HG03103 (cell line): ENCODE measurements around the gene KRTAP10-7.
"Not testable (repeated sequence)": the region's sequence is repeated elsewhere in the genome, so short reads cannot be mapped to it uniquely, and the experiment has no call there.

Source experiments
- ATAC-seq: cut with Tn5 transposase; IDR thresholded peaks from one replicate; pipeline ENCODE4 v1.9.1; 2021; ENCODE audit warnings: low read depth; ENCODE audit not compliant: unreplicated experiment

The KRTAP10-7 gene

GRCh38 chr21:44627831-44628233, 27.4 kb downstream of the KRTAP10-7 start:
- ATAC-seq, result not testable (repeated sequence)

DNA sequence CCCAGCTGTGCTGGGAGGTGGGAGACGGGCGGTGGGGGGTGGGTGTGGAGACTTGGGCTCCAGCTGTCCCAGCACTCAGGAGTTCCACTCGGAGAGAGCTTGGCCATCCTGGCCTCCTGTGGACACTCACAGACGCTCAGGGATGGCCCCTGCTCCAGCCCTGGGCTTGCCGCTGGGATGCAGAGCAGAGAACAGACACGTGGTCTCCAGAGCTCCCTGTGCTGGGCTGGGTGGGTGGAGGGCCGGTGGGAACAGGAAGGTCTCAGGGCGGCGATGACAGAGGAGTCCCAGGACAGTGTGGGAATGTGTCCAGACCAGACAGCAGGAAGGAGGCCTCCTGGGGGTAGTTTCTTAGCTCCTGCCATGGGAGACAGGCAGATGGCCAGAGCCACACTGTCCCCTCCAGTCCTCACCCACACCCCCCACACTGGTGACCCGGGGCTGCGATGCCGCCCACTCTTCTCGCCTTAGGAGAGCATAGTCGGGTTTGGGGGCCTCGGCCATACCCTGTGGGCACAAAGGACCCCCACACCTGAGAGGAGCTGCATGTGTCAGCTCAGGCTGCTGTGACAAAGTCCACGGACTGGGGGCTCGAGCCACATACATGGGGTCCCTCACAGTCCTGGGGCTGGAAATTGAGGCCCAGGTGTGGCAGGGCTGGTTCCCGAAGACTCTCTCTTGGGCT, 28.5 kb downstream of the KRTAP10-7 start:
- no peak for ATAC-seq

GRCh38 chr21:44630440-44630839, 30.0 kb downstream of the KRTAP10-7 start:
- no peak for ATAC-seq

- no peak for ATAC-seq
Observed at GRCh38 chr21:44632067-44632466, 31.7 kb downstream of the KRTAP10-7 start.

DNA sequence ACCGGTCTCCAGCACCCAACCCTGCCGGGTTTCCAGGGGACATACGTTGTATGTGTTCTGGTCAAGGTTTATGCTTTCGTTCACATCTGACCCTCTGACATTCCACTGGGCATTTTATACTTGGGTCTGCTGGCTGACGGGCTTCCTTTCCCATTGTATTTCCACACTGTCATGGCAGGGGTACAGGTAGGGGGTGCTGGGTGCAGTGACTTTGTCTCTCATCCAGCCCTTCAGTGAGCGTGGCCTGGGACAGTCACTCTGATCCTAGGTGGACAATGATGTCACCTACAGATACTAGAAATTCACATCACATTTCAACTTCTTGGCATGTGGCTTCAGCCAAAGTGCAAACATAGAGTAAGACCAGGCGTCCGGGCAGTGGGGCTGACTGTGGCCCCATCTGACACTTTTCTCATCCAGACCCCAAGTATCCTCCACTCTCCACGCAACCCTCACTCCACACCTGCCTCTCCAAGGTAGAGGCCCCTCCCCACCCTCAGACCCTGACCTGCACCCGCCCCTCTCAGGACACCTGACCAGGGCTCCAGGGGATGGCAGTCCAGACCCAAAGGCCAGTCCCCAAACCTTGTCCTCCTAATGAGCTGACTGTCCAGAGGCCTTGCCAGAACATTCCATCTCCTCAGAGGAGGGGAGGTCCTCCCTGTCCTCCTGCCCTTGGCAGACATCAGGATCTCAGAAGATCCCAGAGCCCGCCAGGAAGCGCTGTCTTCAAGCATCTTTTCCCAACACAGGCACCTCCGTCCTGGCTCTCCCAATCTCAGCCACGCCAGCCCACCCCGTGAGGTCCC, 36.0 kb downstream of the KRTAP10-7 start:
- no peak for ATAC-seq

GRCh38 chr21:44637018-44637850, 36.8 kb downstream of the KRTAP10-7 start, which contains the start of gene KRTAP10-10:
Gene KRTAP10-10 (plus strand): TSS chr21:44637356. CDS start chr21:44637418, 62 bp downstream.
- no peak for ATAC-seq

DNA sequence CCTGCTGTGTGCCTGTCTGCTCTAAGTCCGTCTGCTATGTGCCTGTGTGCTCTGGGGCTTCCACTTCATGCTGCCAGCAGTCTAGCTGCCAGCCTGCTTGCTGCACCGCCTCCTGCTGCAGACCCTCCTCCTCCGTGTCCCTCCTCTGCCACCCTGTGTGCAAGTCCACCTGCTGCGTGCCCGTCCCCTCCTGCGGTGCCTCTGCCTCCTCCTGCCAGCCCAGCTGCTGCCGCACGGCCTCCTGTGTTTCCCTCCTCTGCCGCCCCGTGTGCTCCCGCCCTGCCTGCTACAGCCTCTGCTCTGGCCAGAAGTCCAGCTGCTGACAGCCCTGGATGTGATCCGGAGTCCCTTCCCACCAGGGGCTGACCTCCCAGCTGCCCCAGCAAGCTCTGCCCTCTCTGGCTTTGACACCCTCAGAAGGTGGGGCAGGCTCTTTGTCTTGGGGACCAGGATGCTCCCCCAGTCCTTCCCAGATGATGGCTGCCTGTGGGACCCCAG, 37.5 kb downstream of the KRTAP10-7 start:
- ATAC-seq, result not testable (repeated sequence)

DNA sequence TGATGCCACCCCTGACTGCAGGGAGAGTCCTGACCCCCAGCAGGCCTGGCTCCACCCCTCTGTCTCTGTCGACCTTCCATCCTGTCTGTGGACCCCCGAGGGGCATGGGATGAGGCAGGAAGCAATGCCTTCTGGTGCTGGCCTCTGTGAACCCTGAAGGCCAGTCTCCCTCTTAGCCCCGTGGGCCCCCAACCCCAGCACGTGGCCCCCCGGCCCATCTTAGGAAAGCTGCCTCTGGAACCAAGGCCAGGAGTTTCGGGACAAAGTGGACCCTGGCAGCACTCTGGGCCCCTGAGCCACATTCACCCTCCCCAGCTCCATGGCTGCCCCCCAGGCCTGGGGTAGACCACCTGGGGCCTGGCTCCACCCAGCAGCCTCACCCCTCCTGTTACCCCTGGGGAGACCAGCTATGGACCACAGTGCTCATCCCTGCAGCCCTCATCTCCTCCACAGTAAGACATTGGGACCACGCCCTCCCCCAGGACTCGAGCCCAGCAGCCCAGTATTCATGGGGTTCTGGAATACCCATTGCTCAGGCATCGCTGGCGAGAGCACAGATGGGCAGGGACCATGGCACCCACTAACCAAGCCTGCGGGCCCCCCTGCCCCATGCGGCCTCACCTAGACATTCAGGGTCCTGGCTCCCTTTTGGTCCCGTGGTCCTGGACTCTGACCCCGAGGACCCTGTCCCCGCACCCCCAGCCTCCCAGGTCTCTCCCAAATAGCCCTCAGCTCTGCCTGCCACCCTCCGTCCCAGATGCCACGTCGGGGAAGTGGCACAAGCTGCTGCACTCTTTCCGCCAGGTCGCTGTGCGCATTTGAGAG, 38.3 kb downstream of the KRTAP10-7 start:
- ATAC-seq, result not testable (repeated sequence)

GRCh38 chr21:44639331-44639655, 38.9 kb downstream of the KRTAP10-7 start:
- no peak for ATAC-seq

DNA sequence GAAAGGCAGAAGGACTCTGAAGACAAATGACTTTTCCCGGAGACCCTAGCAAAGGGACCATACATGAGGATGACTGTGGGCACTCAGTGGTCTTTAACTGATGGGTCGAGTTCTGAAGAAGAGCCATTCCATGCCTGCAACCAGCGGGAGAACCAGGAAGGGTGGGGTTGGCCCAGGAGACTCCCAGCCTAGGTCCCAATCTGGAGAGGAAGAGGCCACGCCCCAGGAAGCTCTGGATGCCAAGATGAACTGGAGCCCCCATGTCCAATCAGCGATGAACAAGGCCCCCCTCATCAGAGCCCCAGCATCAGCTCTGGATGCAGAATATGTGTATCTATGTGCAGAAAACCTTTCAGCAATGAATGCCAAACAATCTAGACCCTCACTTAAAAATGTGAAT, 40.4 kb downstream of the KRTAP10-7 start:
- no peak for ATAC-seq

DNA sequence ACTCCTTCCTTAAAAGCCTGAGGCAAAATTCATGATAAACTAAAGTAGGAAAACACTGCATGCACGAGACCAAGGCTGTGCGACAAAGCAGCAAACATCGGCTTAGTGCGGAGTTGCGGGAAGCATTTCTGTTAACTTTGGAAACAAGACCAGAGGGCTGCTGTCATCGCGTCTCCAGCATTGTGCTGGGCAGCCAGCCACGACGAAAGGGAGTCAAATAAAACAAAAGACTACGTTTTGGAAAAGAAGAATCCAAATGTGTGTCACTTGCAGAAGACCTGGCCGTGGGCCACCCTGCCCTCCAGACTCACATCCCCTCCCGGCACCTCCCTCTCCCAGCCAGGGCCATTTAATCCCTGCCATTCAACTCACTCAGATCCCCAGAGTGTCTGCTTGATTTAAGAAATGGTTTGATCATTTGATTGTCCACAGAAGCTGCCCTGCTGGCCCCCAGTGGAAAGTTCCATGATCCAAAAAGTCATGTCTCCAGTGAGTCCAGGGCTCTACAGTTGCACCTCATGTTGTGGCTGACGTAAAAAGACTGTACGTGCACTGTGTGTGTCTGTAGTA, 43.4 kb downstream of the KRTAP10-7 start:
- no peak for ATAC-seq

- no peak for ATAC-seq
Observed at GRCh38 chr21:44644878-44645277, 44.5 kb downstream of the KRTAP10-7 start.

DNA sequence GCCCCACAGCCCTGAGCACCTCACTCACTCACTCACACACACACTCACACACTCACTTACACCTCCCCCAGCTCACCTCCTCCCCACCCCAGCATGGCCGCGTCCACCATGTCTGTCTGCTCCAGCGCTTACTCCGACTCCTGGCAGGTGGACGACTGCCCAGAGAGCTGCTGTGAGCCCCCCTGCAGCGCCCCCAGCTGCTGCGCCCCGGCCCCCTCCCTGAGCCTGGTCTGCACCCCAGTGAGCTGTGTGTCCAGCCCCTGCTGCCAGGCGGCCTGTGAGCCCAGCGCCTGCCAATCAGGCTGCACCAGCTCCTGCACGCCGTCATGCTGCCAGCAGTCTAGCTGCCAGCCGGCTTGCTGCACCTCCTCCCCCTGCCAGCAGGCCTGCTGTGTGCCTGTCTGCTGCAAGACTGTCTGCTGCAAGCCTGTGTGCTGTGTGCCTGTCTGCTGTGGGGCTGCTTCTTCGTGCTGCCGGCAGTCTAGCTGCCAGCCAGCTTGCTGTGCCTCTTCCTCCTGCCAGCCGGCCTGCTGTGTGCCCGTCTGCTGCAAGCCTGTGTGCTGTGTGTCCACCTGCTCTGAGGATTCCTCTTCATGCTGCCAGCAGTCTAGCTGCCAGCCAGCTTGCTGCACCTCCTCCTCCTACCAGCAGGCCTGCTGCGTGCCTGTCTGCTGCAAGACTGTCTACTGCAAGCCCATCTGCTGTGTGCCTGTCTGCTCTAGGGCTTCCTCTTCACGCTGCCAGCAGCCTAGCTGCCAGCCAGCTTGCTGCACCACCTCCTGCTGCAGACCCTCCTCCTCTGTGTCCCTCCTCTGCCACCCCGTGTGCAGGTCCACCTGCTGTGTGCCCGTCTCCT, 46.2 kb downstream of the KRTAP10-7 start, which contains the start of gene KRTAP10-11:
KRTAP10-11 (plus strand) TSS at position 49 of the 856 bp plus-strand sequence; CDS start at position 94, 45 bp downstream.
- not testable (repeated sequence) for ATAC-seq

- no peak for ATAC-seq
Observed at GRCh38 chr21:44647222-44647552, 46.8 kb downstream of the KRTAP10-7 start.

- no peak for ATAC-seq
Observed at GRCh38 chr21:44648557-44649311, 48.3 kb downstream of the KRTAP10-7 start.

DNA sequence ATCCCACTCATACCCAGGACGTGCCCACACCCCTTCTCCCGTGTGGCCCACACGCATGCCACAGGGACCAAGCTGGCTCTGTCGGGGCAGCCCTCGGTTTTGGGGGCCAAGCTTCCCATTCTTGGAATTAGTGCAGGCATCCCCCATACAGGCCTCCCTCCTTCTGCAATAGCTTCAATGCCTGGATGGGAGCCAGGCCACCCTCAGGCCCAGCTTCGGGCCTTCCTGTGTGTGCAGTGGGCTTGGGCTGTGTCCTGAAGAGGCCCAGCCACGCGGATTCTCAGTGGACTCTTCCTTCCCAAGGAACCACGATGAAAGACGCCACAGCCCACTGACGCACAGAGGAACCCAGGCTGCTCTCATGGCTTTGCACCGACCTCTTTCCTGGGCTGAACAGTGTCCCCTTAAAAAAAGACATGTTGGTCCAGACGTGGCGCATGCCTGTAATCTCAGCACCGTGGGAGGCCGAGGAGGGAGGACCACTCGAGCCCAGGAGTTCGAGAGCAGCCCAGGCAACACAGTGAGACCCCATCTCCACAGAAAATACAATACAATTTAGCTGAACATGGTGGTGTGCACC, 49.2 kb downstream of the KRTAP10-7 start:
- no peak for ATAC-seq

DNA sequence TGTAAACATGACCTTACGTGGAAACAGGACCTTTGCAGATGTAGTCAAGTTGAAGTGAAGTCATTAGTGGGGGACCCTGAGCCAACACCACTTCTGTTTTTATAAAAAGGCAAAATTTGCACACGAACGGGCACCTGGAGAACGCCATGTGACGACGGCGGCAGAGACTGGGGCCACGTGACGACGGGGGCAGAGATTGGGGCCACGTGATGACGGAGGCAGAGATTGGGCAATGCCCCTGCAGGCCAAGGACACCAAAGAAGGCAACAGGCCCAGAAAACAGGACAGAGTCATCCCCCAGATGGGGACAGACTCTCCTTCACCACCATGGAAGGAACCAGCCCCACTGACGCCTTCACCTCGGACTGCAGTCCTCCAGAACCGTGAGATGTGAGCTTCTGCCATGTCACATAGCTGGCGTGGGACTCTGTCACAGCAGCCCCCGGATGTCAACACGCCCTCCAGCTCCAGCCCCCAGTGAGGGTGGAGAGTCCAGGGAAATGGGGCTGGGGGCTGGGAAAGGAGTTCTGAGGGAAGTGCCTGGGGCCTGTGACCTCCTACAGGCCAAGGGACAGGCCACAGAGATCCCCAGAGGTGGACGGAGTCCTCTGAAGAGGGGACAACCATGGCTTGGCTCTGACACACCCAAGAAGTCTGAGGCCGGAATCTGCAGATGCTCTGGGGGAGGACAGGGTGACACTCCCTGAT, 50.0 kb downstream of the KRTAP10-7 start:
- no peak for ATAC-seq
